ENCODE results near the gene MICU2. TPM values are rescaled to one million over a fixed set of nuclear protein-coding genes. Genes with fewer than 3 reads are reported as not detected.
A peak's percentile ranks its signal among the peaks of the same experiment; 100 is the strongest.

Gene MICU2
- total and polyA plus RNA-seq, 8 donors, result 20.9 to 110 (median 45.5) TPM

GRCh38 chr13:21638319-21639282 is 34.6 kb upstream of the MICU2 start:
- no peaks in the 10 kb centered on the region for H3K36me3 ChIP-seq
- no peak overlapping the region for H3K4me3 ChIP-seq
- peaks cover 0 to 10% (median 0%) of the 10 kb centered on the region in 4 donors for H3K4me1 ChIP-seq
- 37 to 44% (median 41%) methylated on average over 6 of the region's 6 CpGs for WGBS, 5 donors
- H3K9me3 ChIP-seq, result no peaks in the 10 kb centered on the region
- H3K27ac ChIP-seq, result no peak overlapping the region
- DNase-seq, result peak in 1 of 2 donors; percentile 55
- intact Hi-C loops (cut with DNase I; ENCODE audit: low total_unique reads), result no loop called here
- peaks cover 0 to 19% (median 0%) of the 10 kb centered on the region in 3 donors for H3K27me3 ChIP-seq
- no peak for TF ChIP-seq POLR2AphosphoS5 (IDR thresholded peaks at IDR 0.05)
- TF ChIP-seq POLR2A (IDR thresholded peaks at IDR 0.05), result no peak
- no peak for TF ChIP-seq EP300 (IDR thresholded peaks at IDR 0.05)
- peak in 5 of 7 experiments; percentile 16 to 83 (median 67) for TF ChIP-seq CTCF (IDR thresholded peaks at IDR 0.05)

- no peak for TF ChIP-seq EP300 (IDR thresholded peaks at IDR 0.05)
- TF ChIP-seq POLR2AphosphoS5 (IDR thresholded peaks at IDR 0.05), result peak in 2 of 3 donors; percentile 9 to 45
- intact Hi-C loops (cut with DNase I; ENCODE audit: low total_unique reads), result no loop called here
- WGBS, 5 donors, result 28 to 61% (median 38%) methylated on average over 13 of the region's 13 CpGs
Observed at GRCh38 chr13:21637296-21637695, 33.3 kb upstream of the MICU2 start.

GRCh38 chr13:21636656-21637055 is 32.7 kb upstream of the MICU2 start:
- Histone ChIP-seq H3K9me3 (no peaks in the 10 kb centered on the region), H3K36me3 (no peaks in the 10 kb centered on the region), H3K27me3 (peaks cover 0 to 19% (median 0%) of the 10 kb centered on the region in 3 donors), H3K4me3 (no peak overlapping the region), H3K4me1 (peaks cover 0 to 10% (median 0%) of the 10 kb centered on the region in 4 donors), H3K27ac (no peak overlapping the region)
- DNase-seq, result peak in 1 of 2 donors; percentile 23
- 44 to 77% (median 68%) methylated on average over 3 of the region's 3 CpGs for WGBS, 5 donors
- TF ChIP-seq EP300 (IDR thresholded peaks at IDR 0.05) (no peak), POLR2A (IDR thresholded peaks at IDR 0.05) (no peak), POLR2AphosphoS5 (IDR thresholded peaks at IDR 0.05) (no peak), CTCF (IDR thresholded peaks at IDR 0.05) (no peak)
- intact Hi-C loops (cut with DNase I; ENCODE audit: low total_unique reads), result no loop called here

More at GRCh38 chr13:21637296-21637695, 33.3 kb upstream of the MICU2 start:
- DNase-seq, result peak; percentile 82 to 88
- Histone ChIP-seq H3K4me3 (no peak overlapping the region), H3K27ac (no peak overlapping the region), H3K36me3 (no peaks in the 10 kb centered on the region), H3K27me3 (peaks cover 0 to 19% (median 0%) of the 10 kb centered on the region in 3 donors), H3K9me3 (no peaks in the 10 kb centered on the region), H3K4me1 (peaks cover 0 to 10% (median 0%) of the 10 kb centered on the region in 4 donors)

GRCh38 chr13:21632196-21632595 is 28.2 kb upstream of the MICU2 start:
- no peak for DNase-seq
- H3K27ac ChIP-seq, result no peak overlapping the region

More at GRCh38 chr13:21632196-21632595, 28.2 kb upstream of the MICU2 start:
- Histone ChIP-seq H3K4me3 (no peak overlapping the region), H3K27me3 (peaks cover 0 to 10% (median 0%) of the 10 kb centered on the region in 3 donors), H3K9me3 (no peaks in the 10 kb centered on the region), H3K4me1 (no peaks in the 10 kb centered on the region), H3K36me3 (no peaks in the 10 kb centered on the region)
- no peak for TF ChIP-seq POLR2AphosphoS5 (IDR thresholded peaks at IDR 0.05)
- TF ChIP-seq CTCF (IDR thresholded peaks at IDR 0.05), result no peak
- no peak for TF ChIP-seq EP300 (IDR thresholded peaks at IDR 0.05)
- no peak for TF ChIP-seq POLR2A (IDR thresholded peaks at IDR 0.05)
- intact Hi-C loops (cut with DNase I; ENCODE audit: low total_unique reads), result no loop called here
